ENCODE measurements around the gene RDH12. TPM values are rescaled to one million over a fixed set of nuclear protein-coding genes. Genes with fewer than 3 reads are reported as not detected.
A peak's percentile ranks its signal among the peaks of the same experiment; 100 is the strongest.

The RDH12 gene
- total RNA-seq, 1 donor from 2014 or later: not detected

DNA sequence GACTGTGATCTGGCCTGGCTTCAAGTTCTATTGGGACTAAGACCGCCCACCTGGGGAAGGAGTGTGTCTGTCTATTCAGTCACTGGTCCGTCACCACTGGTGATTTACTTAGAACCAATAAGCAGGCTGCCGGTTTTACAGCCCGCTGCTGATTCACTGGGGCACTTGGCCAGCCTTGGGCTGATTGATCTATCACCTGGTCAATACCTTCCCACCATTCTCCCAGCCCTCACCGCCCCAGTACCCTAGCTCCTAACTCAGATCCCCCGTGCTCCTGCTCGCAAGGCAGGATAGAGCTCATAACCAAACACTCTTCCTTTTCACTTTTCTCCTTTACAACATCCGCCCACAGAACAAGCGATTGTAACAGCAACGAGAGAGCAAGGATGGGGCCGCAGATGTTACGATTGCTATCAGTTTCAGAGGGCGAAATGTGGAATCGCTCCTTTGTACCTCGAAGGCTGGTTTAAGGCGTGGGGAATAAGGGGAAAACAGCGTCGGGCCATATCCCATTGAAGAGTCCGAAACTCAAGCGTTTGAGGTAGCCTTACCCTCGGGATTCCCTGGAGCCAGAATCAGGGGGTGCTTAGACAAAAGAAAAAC, 6.8 kb upstream of the RDH12 start:
- no peaks in the 10 kb centered on the region for H3K9me3 ChIP-seq
- peak overlapping the region; percentile 68 to 88 for H3K4me3 ChIP-seq
- peaks cover 0 to 5% of the 10 kb centered on the region in 2 donors for H3K4me1 ChIP-seq
- no peaks in the 10 kb centered on the region for H3K27me3 ChIP-seq
- DNase-seq (ENCODE audit: low spot score in 2 of 2): peak; percentile 49 to 85
- peaks cover 12 to 24% of the 10 kb centered on the region in 2 donors for H3K36me3 ChIP-seq
- H3K27ac ChIP-seq: peak overlapping the region; percentile 74 to 84
- TF ChIP-seq, protein P1, sequence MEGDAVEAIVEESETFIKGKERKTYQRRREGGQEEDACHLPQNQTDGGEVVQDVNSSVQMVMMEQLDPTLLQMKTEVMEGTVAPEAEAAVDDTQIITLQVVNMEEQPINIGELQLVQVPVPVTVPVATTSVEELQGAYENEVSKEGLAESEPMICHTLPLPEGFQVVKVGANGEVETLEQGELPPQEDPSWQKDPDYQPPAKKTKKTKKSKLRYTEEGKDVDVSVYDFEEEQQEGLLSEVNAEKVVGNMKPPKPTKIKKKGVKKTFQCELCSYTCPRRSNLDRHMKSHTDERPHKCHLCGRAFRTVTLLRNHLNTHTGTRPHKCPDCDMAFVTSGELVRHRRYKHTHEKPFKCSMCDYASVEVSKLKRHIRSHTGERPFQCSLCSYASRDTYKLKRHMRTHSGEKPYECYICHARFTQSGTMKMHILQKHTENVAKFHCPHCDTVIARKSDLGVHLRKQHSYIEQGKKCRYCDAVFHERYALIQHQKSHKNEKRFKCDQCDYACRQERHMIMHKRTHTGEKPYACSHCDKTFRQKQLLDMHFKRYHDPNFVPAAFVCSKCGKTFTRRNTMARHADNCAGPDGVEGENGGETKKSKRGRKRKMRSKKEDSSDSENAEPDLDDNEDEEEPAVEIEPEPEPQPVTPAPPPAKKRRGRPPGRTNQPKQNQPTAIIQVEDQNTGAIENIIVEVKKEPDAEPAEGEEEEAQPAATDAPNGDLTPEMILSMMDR (IDR thresholded peaks at IDR 0.05): no peak
- intact Hi-C loops (cut with DNase I): loop anchor here (2.0 to 10.0 kb wide), 4 partner anchors 20 to 450 kb away; partner anchors contain the start of genes ARG2, ATP6V1D, PALS1 and VTI1B

- Histone ChIP-seq H3K9me3 (no peaks in the 10 kb centered on the region), H3K4me1 (peaks cover 0 to 5% of the 10 kb centered on the region in 2 donors), H3K27me3 (no peaks in the 10 kb centered on the region), H3K27ac (peak within 1 kb of the TSS; percentile 74 to 84), H3K36me3 (peaks cover 7 to 18% of the 10 kb centered on the region in 2 donors), H3K4me3 (peak within 1 kb of the TSS; percentile 68 to 88)
- peak; percentile 70 to 94 for DNase-seq (ENCODE audit: low spot score in 2 of 2)
- intact Hi-C loops (cut with DNase I): loop anchor here (2.0 to 10.0 kb wide), 4 partner anchors 21 to 451 kb away; partner anchors contain the start of genes ARG2, ATP6V1D, PALS1 and VTI1B
- TF ChIP-seq, protein P1 (IDR thresholded peaks at IDR 0.05): no peak
These were observed 6.2 kb upstream of the RDH12 start, which contains the start of gene RDH11 for GRCh38 chr14:67695394-67695949. Gene RDH11 (minus strand): TSS chr14:67695764. CDS start chr14:67695703, 61 bp downstream.

DNA sequence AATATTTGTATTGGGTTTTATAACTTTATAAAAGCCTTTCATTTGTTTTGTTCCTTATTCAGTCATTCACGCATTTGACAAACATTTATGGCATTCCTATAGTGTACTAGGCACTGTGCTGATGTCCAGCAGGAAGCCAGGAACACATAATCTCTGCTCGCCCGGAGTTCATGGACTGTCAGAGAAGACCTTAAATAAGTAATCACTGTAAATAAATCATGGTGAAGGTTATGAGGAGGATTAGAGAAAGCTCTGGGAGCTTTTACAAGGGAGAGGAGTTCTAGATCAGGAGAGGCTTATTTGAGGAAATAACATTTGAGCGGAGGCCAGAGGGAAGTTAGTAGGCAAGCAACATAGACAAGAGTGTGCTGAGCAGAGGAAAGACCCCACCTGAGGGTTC, 4.7 kb upstream of the RDH12 start:
- intact Hi-C loops (cut with DNase I): loop anchor here (10.0 kb wide), 2 partner anchors 342 to 452 kb away; partner anchors contain the start of genes ATP6V1D and PALS1
- Histone ChIP-seq H3K27me3 (no peaks in the 10 kb centered on the region), H3K36me3 (peaks cover under 1 to 5% of the 10 kb centered on the region in 2 donors), H3K4me3 (no peak overlapping the region), H3K27ac (no peak overlapping the region), H3K9me3 (no peaks in the 10 kb centered on the region), H3K4me1 (peaks cover 0 to 5% of the 10 kb centered on the region in 2 donors)
- DNase-seq (ENCODE audit: low spot score in 2 of 2): no peak
- TF ChIP-seq, protein P1 (IDR thresholded peaks at IDR 0.05): no peak

DNA sequence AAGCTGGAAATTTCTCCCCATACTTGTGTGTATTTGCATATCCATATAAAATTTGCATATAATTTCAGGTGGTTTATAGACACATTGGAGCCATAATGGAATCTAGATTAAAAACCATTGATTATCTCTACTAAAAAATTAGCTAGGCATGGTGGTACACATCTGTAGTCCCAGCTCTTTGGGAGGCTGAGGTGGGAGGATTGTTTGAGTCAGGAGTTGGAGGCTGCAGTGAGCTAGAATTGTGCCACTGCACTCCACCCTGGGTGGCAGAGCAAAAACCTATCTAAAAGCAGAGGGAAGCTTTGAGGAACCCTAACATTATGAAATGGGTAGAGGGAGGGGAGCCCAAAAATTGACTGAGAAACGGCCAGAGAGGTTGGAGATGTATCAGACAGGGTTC, 3.5 kb upstream of the RDH12 start:
- no peaks in the 10 kb centered on the region for H3K36me3 ChIP-seq
- H3K27ac ChIP-seq: no peak overlapping the region
- peaks cover 0 to 5% of the 10 kb centered on the region in 2 donors for H3K4me1 ChIP-seq
- H3K27me3 ChIP-seq: no peaks in the 10 kb centered on the region
- TF ChIP-seq, protein P1 (IDR thresholded peaks at IDR 0.05): no peak
- no peak for DNase-seq (ENCODE audit: low spot score in 2 of 2)
- no peak overlapping the region for H3K4me3 ChIP-seq
- intact Hi-C loops (cut with DNase I): loop anchor here (10.0 kb wide), 2 partner anchors 343 to 453 kb away; partner anchors contain the start of genes ATP6V1D and PALS1
- H3K9me3 ChIP-seq: no peaks in the 10 kb centered on the region

- TF ChIP-seq, protein P1 (IDR thresholded peaks at IDR 0.05): no peak
These were observed 2.3 kb downstream of the RDH12 start for GRCh38 chr14:67703997-67704396.

More at GRCh38 chr14:67703997-67704396, 2.3 kb downstream of the RDH12 start:
- intact Hi-C loops (cut with DNase I): loop anchor here (1.0 to 5.0 kb wide), 6 partner anchors 37 to 277 kb away; partner anchors contain the start of genes ARG2 and PIGH
- H3K27ac ChIP-seq: no peak overlapping the region
- no peak overlapping the region for H3K4me3 ChIP-seq
- no peaks in the 10 kb centered on the region for H3K9me3 ChIP-seq
- no peaks in the 10 kb centered on the region for H3K4me1 ChIP-seq
- no peaks in the 10 kb centered on the region for H3K27me3 ChIP-seq
- no peaks in the 10 kb centered on the region for H3K36me3 ChIP-seq
- no peak for DNase-seq (ENCODE audit: low spot score in 2 of 2)

Data from ascending aorta (tissue), 2 donors.